Loucy (cell line): ENCODE data around the gene C9orf57.

Source experiments
- H2AFZ ChIP-seq: fragments of 200-600 bp; sonication (generic); 2 replicates; pipeline ENCODE4 v1.6.0; 2016; ENCODE audit warnings: antibody characterized with exemption, mild to moderate bottlenecking, low read length, moderate library complexity
- H3F3A ChIP-seq: fragments of 200-600 bp; 2 replicates; pipeline ENCODE4 v1.6.0; 2016; ENCODE audit warnings: antibody characterized with exemption, low read depth, mild to moderate bottlenecking
- H3K27me3 ChIP-seq: fragments of 200-600 bp; sonication (generic); 2 replicates; pipeline ENCODE4 v1.6.1; 2014; ENCODE audit warnings: low read length, mild to moderate bottlenecking; ENCODE audit not compliant: insufficient read depth, poor library complexity, severe bottlenecking
- H3K36me3 ChIP-seq: fragments of 200-600 bp; sonication (generic); 2 replicates; pipeline ENCODE4 v1.6.1; 2016; ENCODE audit warnings: low read length; ENCODE audit not compliant: insufficient read depth
- H3K4me1 ChIP-seq: fragments of 200-600 bp; sonication (generic); 2 replicates; pipeline ENCODE4 v1.5.1; 2014; ENCODE audit warnings: low read length, mild to moderate bottlenecking; ENCODE audit not compliant: insufficient read depth, poor library complexity, severe bottlenecking
- H3K4me2 ChIP-seq: fragments of 200-600 bp; sonication (generic); 2 replicates; pipeline ENCODE4 v1.6.0; 2014; ENCODE audit warnings: antibody characterized with exemption, low read length, low read depth, mild to moderate bottlenecking; ENCODE audit not compliant: poor library complexity, severe bottlenecking
- H3K4me3 ChIP-seq: fragments of 200-600 bp; sonication (generic); 2 replicates; pipeline ENCODE4 v1.5.1; 2014; ENCODE audit warnings: low read length, mild to moderate bottlenecking, mixed read lengths; ENCODE audit not compliant: poor library complexity, severe bottlenecking
- H3K79me2 ChIP-seq: fragments of 200-600 bp; sonication (generic); 2 replicates; pipeline ENCODE4 v1.6.1; 2014; ENCODE audit warnings: low read length; ENCODE audit not compliant: insufficient read depth
- H3K9ac ChIP-seq: fragments of 200-600 bp; sonication (generic); 2 replicates; pipeline ENCODE4 v1.6.0; 2014; ENCODE audit warnings: mild to moderate bottlenecking, low read depth, low read length, moderate library complexity; ENCODE audit not compliant: poor library complexity, severe bottlenecking
- H3K9me2 ChIP-seq: fragments of 200-600 bp; sonication (generic); replicated peaks from 2 replicates; pipeline ENCODE4 v1.6.1; 2016; ENCODE audit warnings: low read depth, low read length, mixed read lengths
- H3K9me3 ChIP-seq: fragments of 200-600 bp; sonication (generic); 2 replicates; pipeline ENCODE4 v1.6.1; 2014; ENCODE audit warnings: mild to moderate bottlenecking, antibody characterized with exemption, low read length, low read depth; ENCODE audit not compliant: insufficient read depth
- H4K20me1 ChIP-seq: fragments of 200-600 bp; sonication (generic); 2 replicates; pipeline ENCODE4 v1.6.0; 2014; ENCODE audit warnings: antibody characterized with exemption, low read length, mild to moderate bottlenecking; ENCODE audit not compliant: insufficient read depth, poor library complexity, severe bottlenecking
- CTCF ChIP-seq: fragments of 200-600 bp; sonication (generic); conservative IDR thresholded peaks from 2 replicates; pipeline ENCODE4 v1.5.1; 2014; ENCODE audit warnings: mild to moderate bottlenecking, antibody characterized with exemption, low read length
- EZH2phosphoT487 ChIP-seq: fragments of 200-600 bp; IDR thresholded peaks from 2 replicates; pipeline ENCODE4 v1.6.1; 2018; ENCODE audit warnings: antibody characterized with exemption, mild to moderate bottlenecking, moderate library complexity, borderline replicate concordance

Gene C9orf57

GRCh38 chr9:72006501-72006900, 53.9 kb downstream of the C9orf57 start:
- Histone ChIP-seq H3K27me3 (no peaks in the 10 kb centered on the region), H3F3A (no peaks in the 10 kb centered on the region), H3K4me3 (no peak overlapping the region), H3K9me2 (no peaks in the 10 kb centered on the region), H3K36me3 (no peaks in the 10 kb centered on the region), H3K9me3 (no peaks in the 10 kb centered on the region), H3K4me2 (no peak overlapping the region), H2AFZ (no peak overlapping the region), H3K79me2 (no peaks in the 10 kb centered on the region), H4K20me1 (no peaks in the 10 kb centered on the region), H3K9ac (no peak overlapping the region), H3K4me1 (no peaks in the 10 kb centered on the region)
- no peak for TF ChIP-seq CTCF
- no peak for TF ChIP-seq EZH2phosphoT487

GRCh38 chr9:72005451-72005850, 55.0 kb downstream of the C9orf57 start:
- Histone ChIP-seq H4K20me1 (no peaks in the 10 kb centered on the region), H3K79me2 (no peaks in the 10 kb centered on the region), H3K4me1 (no peaks in the 10 kb centered on the region), H3K4me2 (no peak overlapping the region), H3K36me3 (no peaks in the 10 kb centered on the region), H3K9ac (no peak overlapping the region), H3K27me3 (no peaks in the 10 kb centered on the region), H3K4me3 (no peak overlapping the region), H3K9me2 (no peaks in the 10 kb centered on the region), H3K9me3 (peaks cover 5% of the 10 kb centered on the region; the same call in 1 of the 2 replicates), H2AFZ (no peak overlapping the region), H3F3A (no peaks in the 10 kb centered on the region)
- TF ChIP-seq EZH2phosphoT487 (no peak), CTCF (no peak)
